NCI-H2107 (cell line): ENCODE data around the gene PEX7.
"Not testable (repeated sequence)": the region's sequence is repeated elsewhere in the genome, so short reads cannot be mapped to it uniquely, and the experiment has no call there.

Experiments
- DNase-seq: peaks from one replicate; lab custom pipeline; 2025; lab: John Stamatoyannopoulos, UW

Gene PEX7

DNA sequence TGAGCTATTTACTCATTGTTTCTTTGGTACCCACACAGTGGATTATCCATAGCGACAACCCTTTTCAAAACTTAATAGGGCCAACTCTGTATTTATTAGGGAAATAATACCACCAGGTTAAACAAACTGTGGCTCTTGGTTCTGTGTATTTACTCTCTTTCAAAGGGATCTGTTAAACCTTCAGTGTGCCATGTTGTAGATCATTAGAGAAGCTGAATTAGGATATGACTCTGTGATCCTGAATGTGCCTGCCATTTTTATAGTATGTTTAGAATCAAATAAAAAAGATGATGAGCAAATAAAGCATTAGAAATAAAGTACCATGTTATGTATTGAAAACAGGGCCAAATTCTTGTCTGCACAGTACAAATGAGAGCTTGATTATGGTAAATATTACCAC is 74.7 kb downstream of the PEX7 start:
- DNase-seq = no peak

GRCh38 chr6:136901212-136901784 is 78.9 kb downstream of the PEX7 start:
- no peak for DNase-seq

DNA sequence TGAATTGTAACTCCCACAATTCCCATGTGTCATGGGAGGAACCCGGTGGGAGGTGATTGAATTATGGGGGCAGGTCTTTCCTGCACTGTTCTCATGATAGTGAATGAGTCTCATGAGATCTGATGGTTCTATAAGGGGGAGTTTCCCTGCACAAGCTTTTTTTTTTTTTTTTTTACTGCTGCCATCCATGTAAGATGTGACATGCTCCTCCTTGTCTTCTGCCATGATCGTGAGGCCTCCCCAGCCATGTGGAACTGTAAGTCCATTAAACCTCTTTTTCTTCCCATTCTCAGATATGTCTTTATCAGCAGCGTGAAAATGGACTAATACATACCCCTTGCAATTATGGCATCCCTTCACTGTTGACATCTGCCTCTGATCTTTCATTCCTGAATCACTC is 82.1 kb downstream of the PEX7 start:
- not testable (repeated sequence) for DNase-seq

- DNase-seq = no peak
Observed at GRCh38 chr6:136914947-136915346, 92.6 kb downstream of the PEX7 start.

GRCh38 chr6:136918706-136919105 is 96.3 kb downstream of the PEX7 start:
- DNase-seq = no peak

DNA sequence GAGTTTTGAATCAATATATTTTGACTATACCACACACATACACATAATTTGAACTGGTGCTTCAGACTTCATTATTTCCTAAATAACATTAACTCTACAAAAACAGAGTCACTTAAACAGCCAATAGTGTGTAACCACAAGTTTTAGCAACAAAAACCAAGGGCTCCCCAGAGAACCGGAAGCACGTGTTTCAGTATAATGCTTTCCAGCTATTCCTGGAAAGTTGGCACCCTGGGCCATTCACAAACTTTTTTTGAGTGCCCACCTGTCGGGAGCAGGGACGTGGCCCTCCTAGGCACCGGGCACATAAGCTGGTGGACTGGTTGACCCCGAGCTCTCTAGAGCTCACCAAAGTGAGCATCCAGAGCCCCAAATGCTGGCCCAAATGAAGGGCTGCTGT is 97.8 kb downstream of the PEX7 start:
- DNase-seq = no peak

DNA sequence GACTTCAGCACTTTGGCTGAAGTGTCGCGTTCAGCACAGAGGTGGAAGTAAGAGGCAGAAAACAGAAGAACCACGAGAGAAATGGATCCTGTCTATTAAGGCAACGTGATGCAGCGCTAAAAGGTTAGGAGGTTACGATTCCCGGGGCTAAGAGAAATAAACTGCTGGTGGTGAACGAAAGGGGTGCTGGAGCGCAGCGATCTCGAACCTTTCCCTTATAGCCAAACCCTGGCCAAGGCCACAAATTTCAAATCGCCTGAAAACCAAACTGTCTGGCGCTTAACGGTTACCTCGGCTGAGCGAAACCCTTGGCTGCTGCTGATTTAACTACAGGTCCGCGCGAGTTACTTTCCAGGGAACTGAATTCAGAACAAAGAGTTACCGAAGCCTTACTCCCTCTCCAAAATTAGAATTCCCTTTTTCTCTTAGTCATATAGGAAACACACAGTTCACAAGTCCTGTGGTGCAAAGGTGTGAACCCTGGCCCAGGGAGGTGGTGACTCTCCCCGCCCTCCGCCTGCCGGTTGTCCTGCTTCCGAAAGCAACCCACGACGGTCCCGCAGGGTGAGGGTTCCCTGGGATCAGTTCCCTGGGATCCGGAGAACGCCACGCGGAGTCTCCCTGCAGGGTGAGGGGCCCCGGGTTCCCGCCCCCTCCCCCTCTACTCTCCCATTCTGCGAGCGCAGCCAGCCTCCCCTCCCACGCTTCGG is 98.4 kb downstream of the PEX7 start:
- DNase-seq = no peak

DNA sequence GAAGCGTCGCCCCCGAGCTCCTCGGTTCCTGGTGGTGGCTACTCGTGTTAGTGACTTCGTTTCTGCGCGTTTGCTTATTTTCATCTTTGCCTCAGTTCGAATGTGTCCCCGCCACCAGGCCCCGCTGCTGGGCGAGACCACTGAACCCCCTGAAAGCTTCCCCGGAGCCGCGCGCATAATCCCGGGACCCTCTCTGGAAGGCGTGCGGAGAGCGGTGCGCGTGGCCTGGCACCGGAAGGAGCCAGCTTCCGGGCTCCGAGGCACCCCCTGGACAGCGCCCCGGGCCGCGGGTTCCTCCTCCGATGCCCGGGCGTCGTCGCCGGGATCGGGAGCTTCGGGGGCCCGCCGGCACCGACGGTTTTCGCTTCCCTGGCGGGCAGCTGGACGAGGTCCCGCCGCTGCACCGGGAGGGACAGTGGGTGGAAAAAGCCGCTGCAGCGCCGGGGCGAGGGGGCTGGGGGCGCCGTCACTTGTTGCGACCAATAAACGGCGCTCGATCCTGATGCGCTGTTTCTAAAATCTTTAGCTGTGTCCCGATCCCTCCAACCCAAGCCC is 99.1 kb downstream of the PEX7 start:
- DNase-seq = no peak

GRCh38 chr6:136921936-136922684 is 99.7 kb downstream of the PEX7 start, which contains the start of gene SLC35D3:
SLC35D3 (plus strand) TSS chr6:136922301; CDS start chr6:136922429, 128 bp downstream.
- no peak for DNase-seq

- DNase-seq = no peak
Observed at GRCh38 chr6:136922685-136923006, 100.3 kb downstream of the PEX7 start.

GRCh38 chr6:136923116-136923953 is 100.9 kb downstream of the PEX7 start:
- DNase-seq = no peak

GRCh38 chr6:136923954-136924673 is 101.7 kb downstream of the PEX7 start:
- no peak for DNase-seq

- no peak for DNase-seq
Observed at GRCh38 chr6:136926383-136926782, 104.0 kb downstream of the PEX7 start.

DNA sequence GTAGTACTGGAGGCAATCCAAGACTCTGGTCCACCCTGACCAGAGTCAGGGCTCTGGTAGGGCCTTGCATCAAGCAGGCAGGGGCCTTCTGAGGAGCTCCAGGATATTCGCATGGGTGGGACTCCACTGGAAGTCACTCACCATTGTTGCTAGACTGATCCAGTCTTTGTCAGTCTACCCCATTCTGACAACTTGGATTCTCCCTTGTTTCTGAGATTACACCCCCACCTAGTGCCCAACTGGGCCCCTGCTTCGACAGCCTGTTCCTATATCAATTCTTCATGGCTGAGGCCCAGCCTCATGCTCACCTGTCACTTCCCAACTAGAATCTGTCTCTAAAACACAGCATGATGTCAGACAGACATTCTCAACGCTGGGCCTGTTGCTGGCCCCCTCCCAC is 104.9 kb downstream of the PEX7 start:
- DNase-seq = no peak

DNA sequence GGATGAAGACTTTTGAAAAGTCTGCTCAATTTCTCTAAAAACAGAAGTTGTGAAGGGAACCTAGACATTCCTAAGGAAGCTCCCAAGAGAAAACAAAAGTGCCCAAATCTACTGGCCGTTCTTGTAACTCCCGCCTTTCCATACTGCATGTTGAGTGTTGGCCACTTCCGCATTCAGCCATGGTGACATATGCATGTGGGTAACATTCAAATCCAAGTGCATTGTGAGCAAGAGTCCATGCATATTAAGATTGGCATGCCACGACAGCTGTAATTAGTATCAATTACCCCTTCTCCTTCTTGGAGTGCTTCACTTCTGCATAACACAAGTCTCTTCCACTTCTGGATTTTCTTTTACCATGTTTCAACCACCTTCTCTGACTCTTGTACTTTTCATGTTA is 108.1 kb downstream of the PEX7 start:
- DNase-seq = no peak

DNA sequence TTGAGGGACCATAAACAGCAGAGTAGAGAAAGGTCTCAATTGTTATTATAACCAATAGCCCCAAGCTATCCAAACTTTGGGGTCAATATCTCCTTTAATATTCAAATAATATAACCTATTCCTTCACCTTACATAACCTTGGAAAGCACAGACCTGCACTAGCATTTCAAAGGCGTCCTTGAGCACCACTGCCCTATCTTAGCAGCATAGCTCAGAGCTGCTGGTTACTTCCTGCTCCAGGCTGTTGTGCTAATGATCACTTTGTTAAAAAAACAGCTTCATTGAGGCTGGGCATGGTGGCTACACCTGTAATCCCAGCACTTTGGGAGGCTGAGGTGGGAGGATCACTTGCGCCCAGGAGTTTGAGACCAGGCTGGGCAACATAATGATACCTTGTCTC is 110.2 kb downstream of the PEX7 start:
- DNase-seq = no peak

GRCh38 chr6:136945072-136945471 is 122.7 kb downstream of the PEX7 start:
- DNase-seq = no peak

DNA sequence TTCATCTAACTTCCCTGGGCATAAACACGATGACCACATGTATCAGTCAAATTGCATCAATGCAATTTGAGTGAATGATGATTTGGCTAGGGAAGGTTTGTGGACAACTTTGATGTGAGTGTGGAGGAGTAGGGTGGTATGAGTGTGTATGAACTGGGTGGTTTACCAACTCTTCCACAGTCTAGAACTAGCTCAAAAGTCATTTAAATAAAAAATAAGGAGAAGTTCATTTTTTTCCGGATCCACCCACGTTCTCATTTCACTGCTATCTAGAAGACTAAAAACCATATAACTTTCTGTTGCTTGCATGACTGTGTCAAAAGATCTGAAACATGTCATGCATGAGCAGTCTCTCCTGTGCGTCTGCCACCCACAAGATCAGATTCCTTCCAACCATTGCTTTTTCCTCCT is 123.3 kb downstream of the PEX7 start:
- no peak for DNase-seq

DNA sequence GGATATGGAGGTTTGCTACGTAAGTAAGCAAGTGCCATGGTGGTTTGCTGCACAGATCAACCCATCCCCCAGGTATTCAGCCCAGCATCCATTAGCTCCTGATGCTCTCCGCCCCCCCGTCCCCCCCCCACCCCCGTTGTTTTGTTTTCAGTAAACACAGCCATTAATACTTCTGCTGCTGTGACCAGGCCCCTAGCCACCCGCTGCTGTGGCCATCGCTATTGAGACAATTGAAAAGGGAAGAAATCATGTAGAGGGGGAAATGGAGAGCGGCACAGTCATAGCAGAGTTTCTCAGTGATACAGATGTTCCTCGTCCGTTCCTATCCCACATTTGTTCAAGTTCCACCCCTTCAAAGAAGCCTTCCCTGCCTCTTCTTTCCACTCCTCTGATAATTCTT is 124.6 kb downstream of the PEX7 start:
- DNase-seq = no peak

GRCh38 chr6:136949957-136950356 is 127.6 kb downstream of the PEX7 start:
- DNase-seq = not testable (repeated sequence)

- DNase-seq = no peak
Observed at GRCh38 chr6:136950436-136951126, 128.2 kb downstream of the PEX7 start.
